Measurements from ENCODE around the gene CREBBP. TPM values are rescaled to one million over a fixed set of nuclear protein-coding genes. Genes with fewer than 3 reads are reported as not detected.
"Not testable (repeated sequence)": the region's sequence is repeated elsewhere in the genome, so short reads cannot be mapped to it uniquely, and the experiment has no call there.

The CREBBP gene
- total RNA-seq, 4 donors from 2014 or later = 38.9 to 105 (median 51.8) TPM

GRCh38 chr16:3912897-3913296, 32.4 kb upstream of the CREBBP start:
- DNase-seq (ENCODE audit: low spot score) = no peak
- no peak for TF ChIP-seq CTCF (IDR thresholded peaks at IDR 0.05)

GRCh38 chr16:3912373-3912772, 31.9 kb upstream of the CREBBP start:
- ATAC-seq (ENCODE audit: low FRiP score) (no peak), DNase-seq (ENCODE audit: low spot score) (no peak)
- TF ChIP-seq CTCF (IDR thresholded peaks at IDR 0.05) = no peak

More at GRCh38 chr16:3912897-3913296, 32.4 kb upstream of the CREBBP start:
- ATAC-seq (ENCODE audit: low FRiP score) = no peak

DNA sequence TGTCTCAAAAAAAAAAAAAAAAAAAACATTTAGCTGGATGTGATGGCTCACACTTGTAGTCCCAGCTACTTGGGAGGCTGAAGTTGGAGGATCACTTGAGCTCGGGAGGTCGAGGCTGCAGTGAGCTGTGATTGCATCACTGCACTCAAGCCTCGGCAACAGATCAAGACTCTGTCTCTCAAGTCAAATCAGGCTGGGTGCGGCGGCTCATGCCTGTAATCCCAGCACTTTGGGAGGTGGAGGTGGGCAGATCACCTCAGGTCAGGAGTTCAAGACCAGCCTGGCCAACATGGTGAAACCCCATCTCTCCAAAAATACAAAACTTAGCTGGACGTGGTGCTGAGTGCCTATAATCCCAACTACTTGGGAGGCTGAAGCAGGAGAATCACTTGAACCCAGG, 31.2 kb upstream of the CREBBP start:
- not testable (repeated sequence) for DNase-seq (ENCODE audit: low spot score); ATAC-seq (ENCODE audit: low FRiP score)

DNA sequence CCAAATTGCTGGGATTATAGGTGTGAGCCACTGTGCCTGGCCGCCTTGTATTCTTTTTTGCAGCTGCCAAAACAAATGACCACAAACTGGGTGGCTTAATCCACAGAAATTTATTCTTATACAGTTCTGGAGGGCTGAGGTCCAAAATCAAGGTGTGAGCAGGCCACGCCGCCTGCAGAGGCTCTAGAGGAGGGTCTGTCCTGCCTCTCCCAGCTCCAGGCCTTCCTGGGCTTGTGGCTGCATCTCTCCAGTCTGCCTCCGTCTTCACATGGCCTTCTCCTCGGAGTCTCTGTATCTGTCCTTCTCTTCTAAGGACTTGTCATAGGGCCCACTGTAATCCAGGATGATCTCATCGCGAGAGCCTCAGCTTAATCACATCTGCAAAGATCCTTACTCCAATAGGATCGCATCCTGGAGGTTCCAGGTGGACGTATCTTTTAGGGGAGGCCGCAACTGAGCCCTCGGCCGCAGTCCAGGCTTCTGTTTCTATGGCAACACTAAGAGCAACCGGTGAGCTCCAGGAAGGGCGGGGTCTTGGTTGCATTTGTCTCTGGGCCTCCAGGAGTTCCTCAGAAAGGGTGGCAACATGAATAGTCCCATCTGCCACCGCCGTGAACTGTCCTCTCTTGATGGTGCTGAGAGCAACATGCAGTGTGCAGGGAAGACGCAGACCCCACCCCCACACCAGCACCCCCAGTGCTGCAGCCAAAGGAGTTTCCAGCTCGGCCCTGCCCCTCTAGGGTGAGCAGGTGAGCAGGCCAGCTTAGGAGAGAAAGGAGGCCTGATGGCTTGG, 29.5 kb upstream of the CREBBP start:
- TF ChIP-seq CTCF (IDR thresholded peaks at IDR 0.05) = no peak
- no peak for DNase-seq (ENCODE audit: low spot score)

GRCh38 chr16:3908951-3909437, 28.5 kb upstream of the CREBBP start:
- TF ChIP-seq CTCF (IDR thresholded peaks at IDR 0.05) = no peak
- no peak for ATAC-seq (ENCODE audit: low FRiP score)
- no peak for DNase-seq (ENCODE audit: low spot score)

More for the DNA sequence above, 29.5 kb upstream of the CREBBP start:
- ATAC-seq (ENCODE audit: low FRiP score) = no peak

- TF ChIP-seq CTCF (IDR thresholded peaks at IDR 0.05) = no peak
- no peak for DNase-seq (ENCODE audit: low spot score)
- ATAC-seq (ENCODE audit: low FRiP score) = no peak
These were observed 27.1 kb upstream of the CREBBP start for GRCh38 chr16:3907586-3907985.

DNA sequence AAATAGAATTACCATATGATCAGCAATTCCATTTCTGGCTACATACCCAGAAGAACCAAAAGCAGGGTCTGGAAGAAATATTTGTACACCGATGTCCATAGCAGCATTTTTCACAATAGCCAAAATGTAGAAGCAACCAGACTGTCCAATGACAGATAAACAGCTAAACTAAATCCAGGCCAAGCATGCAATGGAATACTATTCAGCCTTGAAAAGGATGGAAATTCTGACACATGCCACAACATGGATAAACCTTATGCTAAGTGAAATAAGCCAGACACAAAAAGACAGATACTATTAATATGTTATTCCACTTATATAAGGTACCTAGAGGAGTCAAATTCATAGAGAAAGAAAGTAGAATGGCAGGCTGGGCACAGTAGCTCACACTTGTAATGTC, 25.9 kb upstream of the CREBBP start:
- DNase-seq (ENCODE audit: low spot score) (no peak), ATAC-seq (ENCODE audit: low FRiP score) (no peak)
- TF ChIP-seq CTCF (IDR thresholded peaks at IDR 0.05) = no peak

All from omental fat pad (tissue), 4 donors.